Right lobe of liver (tissue), 6 donors: ENCODE measurements around the gene TPRN. TPM values are rescaled to one million over a fixed set of nuclear protein-coding genes. Genes with fewer than 3 reads are reported as not detected.

Experiments
- ATAC-seq, 4 donors: fragments of 200-7000 bp; cut with Tn5 transposase; one replicate each; pipeline ENCODE4 v1.9.1; 2020; ENCODE audit warnings: mild to moderate bottlenecking in 4 of 4, moderate library complexity in 4 of 4
- DNase-seq, 3 donors: peaks; one replicate each; pipeline ENCODE4 v3.0.0-alpha.2; 2020
- H3K27ac ChIP-seq, 3 donors: fragments of 200-600 bp; one replicate each; pipeline ENCODE4 v1.8.0; 2022
- H3K27me3 ChIP-seq, 2 donors: fragments of 200-600 bp; one replicate each; pipeline ENCODE4 v1.8.0; 2022
- H3K36me3 ChIP-seq, 4 donors: fragments of 200-600 bp; sonication (generic) in 1 of 4; one replicate each; pipeline versions ENCODE4 v1.5.1 to v1.8.0; 2017 to 2022; ENCODE audit warnings: control low read depth in 1 of 4
- H3K4me1 ChIP-seq, 4 donors: fragments of 200-600 bp; sonication (generic) in 1 of 4; one replicate each; pipeline versions ENCODE4 v1.5.1 to v1.8.0; 2017 to 2022; ENCODE audit warnings: control low read depth in 1 of 4
- H3K4me3 ChIP-seq, 3 donors: fragments of 200-600 bp; one replicate each; pipeline ENCODE4 v1.8.0; 2022
- H3K9me3 ChIP-seq, 4 donors: fragments of 200-600 bp; sonication (generic) in 1 of 4; one replicate each; pipeline versions ENCODE4 v1.5.1 to v1.8.0; 2017 to 2022; ENCODE audit warnings: control low read depth in 1 of 4
- CTCF ChIP-seq, 4 donors: fragments of 200-600 bp in 3 of 4; fragments of 450-650 bp in 1 of 4; IDR thresholded peaks; one replicate each; pipeline versions ENCODE4 v1.5.1 to v1.8.0; 2016 to 2022; ENCODE audit warnings: antibody characterized with exemption in 4 of 4, mild to moderate bottlenecking in 2 of 4
- POLR2A ChIP-seq: fragments of 450-650 bp; IDR thresholded peaks from one replicate; pipeline ENCODE4 v1.6.1; 2017; ENCODE audit warnings: antibody characterized with exemption, mild to moderate bottlenecking
- WGBS: methylation state at CpG from one replicate; pipeline ENCODE4 v1.1.6; 2018; ENCODE audit warnings: low coverage, low lambda C conversion rate; ENCODE audit not compliant: insufficient coverage; ENCODE audit errors: missing lambda C conversion rate; 5-methylcytosine and 5-hydroxymethylcytosine counted together
- intact Hi-C, 2 donors: fragments of 100-400 bp; cut with DNase I; formaldehyde crosslinking; loops; one replicate each; pipeline versions ENCODE4 v1.11.2 to v1.14.1; 2022
- total RNA-seq, 6 experiments: library from RNA; depleted of rRNA in 2 of 6; stranded (reverse); fragments of >200 nt in 2 of 6; fragmentation: NEBNext Ultra II Directional in 3 of 6; extraction: Animal tissue kit (Norgen Biotek cat#: 25700) in 3 of 6; gene quantifications; one replicate each; pipeline versions ENCODE4 v1.1.0 to v1.2.4, GENCODE V29; 2016 to 2023
- donor health status: DM: no; HTN: yes; CAD: no.
- donor health status: DM: no; HTN: no; CAD: no.
- donor health status: DM: no; HTN: no; CAD: no.
- donor health status: DM: no; HTN: yes; CAD: no.
- donor health status: DM: no; HTN: yes; CAD: no.

Gene TPRN
- total RNA-seq, 6 experiments from 2014 or later, result 12.1 to 28.9 (median 18.1) TPM

GRCh38 chr9:137149363-137149762 lies 51.2 kb downstream of the TPRN start:
- Histone ChIP-seq H3K27ac (no peak overlapping the region), H3K4me3 (no peak overlapping the region), H3K9me3 (no peaks in the 10 kb centered on the region), H3K36me3 (no peaks in the 10 kb centered on the region), H3K4me1 (no peaks in the 10 kb centered on the region), H3K27me3 (peaks cover 0 to 4% of the 10 kb centered on the region in 2 donors)
- ATAC-seq, result no peak
- TF ChIP-seq CTCF (IDR thresholded peaks at IDR 0.05) (no peak), POLR2A (no peak)
- 50% methylated on average over 3 of the region's 5 CpGs for WGBS
- no peak for DNase-seq
- intact Hi-C loops, result no loop called here

GRCh38 chr9:137148661-137149060 lies 51.9 kb downstream of the TPRN start:
- Histone ChIP-seq H3K36me3 (no peaks in the 10 kb centered on the region), H3K4me1 (no peaks in the 10 kb centered on the region), H3K27ac (no peak overlapping the region), H3K4me3 (no peak overlapping the region), H3K27me3 (peaks cover 0 to 4% of the 10 kb centered on the region in 2 donors), H3K9me3 (no peaks in the 10 kb centered on the region)
- no peak for TF ChIP-seq CTCF (IDR thresholded peaks at IDR 0.05)
- no peak for TF ChIP-seq POLR2A
- 71% methylated on average over 8 of the region's 19 CpGs for WGBS
- intact Hi-C loops, result no loop called here
- ATAC-seq (no peak), DNase-seq (no peak)

- intact Hi-C loops, result no loop called here
- no peak for TF ChIP-seq POLR2A
- WGBS, result 41% methylated on average over 6 of the region's 27 CpGs
- H3K4me1 ChIP-seq, result no peaks in the 10 kb centered on the region
- no peak for DNase-seq
- peaks cover 0 to 4% of the 10 kb centered on the region in 2 donors for H3K27me3 ChIP-seq
- no peak for ATAC-seq
- no peak overlapping the region for H3K4me3 ChIP-seq
- H3K9me3 ChIP-seq, result no peaks in the 10 kb centered on the region
- H3K36me3 ChIP-seq, result no peaks in the 10 kb centered on the region
- no peak overlapping the region for H3K27ac ChIP-seq
These were observed 52.3 kb downstream of the TPRN start for GRCh38 chr9:137148242-137148641.

GRCh38 chr9:137147793-137148160 lies 52.8 kb downstream of the TPRN start:
- no peak overlapping the region for H3K27ac ChIP-seq
- no peaks in the 10 kb centered on the region for H3K36me3 ChIP-seq
- 15% methylated on average over 12 of the region's 24 CpGs for WGBS
- no peak for TF ChIP-seq POLR2A
- no peak for TF ChIP-seq CTCF (IDR thresholded peaks at IDR 0.05)
- no peaks in the 10 kb centered on the region for H3K9me3 ChIP-seq
- DNase-seq (no peak), ATAC-seq (no peak)
- intact Hi-C loops, result no loop called here
- H3K4me1 ChIP-seq, result no peaks in the 10 kb centered on the region
- no peak overlapping the region for H3K4me3 ChIP-seq
- peaks cover 0 to 4% of the 10 kb centered on the region in 2 donors for H3K27me3 ChIP-seq

GRCh38 chr9:137147091-137147792 lies 53.3 kb downstream of the TPRN start:
- intact Hi-C loops, result no loop called here
- no peak for TF ChIP-seq POLR2A
- TF ChIP-seq CTCF (IDR thresholded peaks at IDR 0.05), result no peak
- no peak overlapping the region for H3K27ac ChIP-seq
- H3K9me3 ChIP-seq, result no peaks in the 10 kb centered on the region
- 73% methylated on average over 19 of the region's 26 CpGs for WGBS
- no peaks in the 10 kb centered on the region for H3K4me1 ChIP-seq
- DNase-seq (no peak), ATAC-seq (no peak)
- no peaks in the 10 kb centered on the region for H3K36me3 ChIP-seq
- peaks cover 0 to 4% of the 10 kb centered on the region in 2 donors for H3K27me3 ChIP-seq
- H3K4me3 ChIP-seq, result no peak overlapping the region
